Measurements from ENCODE around the gene HAGH. TPM values are rescaled to one million over a fixed set of nuclear protein-coding genes. Genes with fewer than 3 reads are reported as not detected.
"Not testable (repeated sequence)": the region's sequence is repeated elsewhere in the genome, so short reads cannot be mapped to it uniquely, and the experiment has no call there.

The HAGH gene
- total RNA-seq, 2 donors from 2014 or later, result 113 to 123 TPM

- no peak for ATAC-seq
- intact Hi-C loops (cut with DNase I), result no loop called here
- no peak for DNase-seq
Observed at GRCh38 chr16:1817276-1817589, 9.4 kb downstream of the HAGH start.

GRCh38 chr16:1816396-1817275, 10.0 kb downstream of the HAGH start:
- intact Hi-C loops (cut with DNase I), result no loop called here
- ATAC-seq, result no peak

GRCh38 chr16:1815461-1815860, 11.2 kb downstream of the HAGH start:
- intact Hi-C loops (cut with DNase I), result no loop called here
- no peak for ATAC-seq
- no peak for DNase-seq

More at GRCh38 chr16:1816396-1817275, 10.0 kb downstream of the HAGH start:
- DNase-seq, result no peak

GRCh38 chr16:1812732-1813163, 13.9 kb downstream of the HAGH start:
- intact Hi-C loops (cut with DNase I), result no loop called here
- ATAC-seq (peak; percentile 90 to 95), DNase-seq (peak; percentile 71)

GRCh38 chr16:1810536-1810935, 16.1 kb downstream of the HAGH start:
- ATAC-seq, result no peak
- no peak for DNase-seq

GRCh38 chr16:1810106-1810505, 16.5 kb downstream of the HAGH start:
- intact Hi-C loops (cut with DNase I), result no loop called here
- ATAC-seq (no peak), DNase-seq (no peak)

More at GRCh38 chr16:1810536-1810935, 16.1 kb downstream of the HAGH start:
- intact Hi-C loops (cut with DNase I), result no loop called here

- no peak for ATAC-seq
- intact Hi-C loops (cut with DNase I), result no loop called here
- DNase-seq, result peak; percentile 14
Observed at GRCh38 chr16:1809281-1809801, 17.3 kb downstream of the HAGH start.

- no peak for ATAC-seq
- intact Hi-C loops (cut with DNase I), result no loop called here
- no peak for DNase-seq
Observed at GRCh38 chr16:1808691-1809090, 17.9 kb downstream of the HAGH start.

- ATAC-seq (no peak), DNase-seq (peak; percentile 12)
- intact Hi-C loops (cut with DNase I), result no loop called here
Observed at GRCh38 chr16:1807626-1808025, 19.0 kb downstream of the HAGH start.

- ATAC-seq, result no peak
- DNase-seq, result no peak
Observed at GRCh38 chr16:1800701-1801100, 25.9 kb downstream of the HAGH start.

GRCh38 chr16:1799263-1799662, 27.4 kb downstream of the HAGH start:
- intact Hi-C loops (cut with DNase I); DNase-seq; ATAC-seq: not testable (repeated sequence)

More at GRCh38 chr16:1800701-1801100, 25.9 kb downstream of the HAGH start:
- intact Hi-C loops (cut with DNase I), result no loop called here

GRCh38 chr16:1794908-1795666, 31.5 kb downstream of the HAGH start:
- intact Hi-C loops (cut with DNase I), result no loop called here
- ATAC-seq (no peak), DNase-seq (peak; percentile 8)

- ATAC-seq, result peak; percentile 3 to 7
- intact Hi-C loops (cut with DNase I), result no loop called here
Observed at GRCh38 chr16:1794221-1794871, 32.3 kb downstream of the HAGH start.

GRCh38 chr16:1793578-1794220, 32.9 kb downstream of the HAGH start, which contains the start of gene IGFALS:
TSS of gene IGFALS (minus strand) at chr16:1793705. CDS start at chr16:1793652, 53 bp downstream.
- intact Hi-C loops (cut with DNase I), result no loop called here
- peak; percentile 4 to 5 for ATAC-seq

More at GRCh38 chr16:1794221-1794871, 32.3 kb downstream of the HAGH start:
- DNase-seq, result peak; percentile 16

GRCh38 chr16:1792836-1793577, 33.6 kb downstream of the HAGH start:
- intact Hi-C loops (cut with DNase I), result no loop called here
- ATAC-seq (no peak), DNase-seq (peak; percentile 14)

More at GRCh38 chr16:1793578-1794220, 32.9 kb downstream of the HAGH start, which contains the start of gene IGFALS:
- peak; percentile 12 for DNase-seq

GRCh38 chr16:1791943-1792812, 34.4 kb downstream of the HAGH start:
- intact Hi-C loops (cut with DNase I), result no loop called here
- ATAC-seq (no peak), DNase-seq (peak; percentile 20)
